ENCODE data around the gene USF2. TPM values are rescaled to one million over a fixed set of nuclear protein-coding genes. Genes with fewer than 3 reads are reported as not detected.

The USF2 gene
- total RNA-seq, 4 donors from 2014 or later: 98.5 to 172 (median 128) TPM

DNA sequence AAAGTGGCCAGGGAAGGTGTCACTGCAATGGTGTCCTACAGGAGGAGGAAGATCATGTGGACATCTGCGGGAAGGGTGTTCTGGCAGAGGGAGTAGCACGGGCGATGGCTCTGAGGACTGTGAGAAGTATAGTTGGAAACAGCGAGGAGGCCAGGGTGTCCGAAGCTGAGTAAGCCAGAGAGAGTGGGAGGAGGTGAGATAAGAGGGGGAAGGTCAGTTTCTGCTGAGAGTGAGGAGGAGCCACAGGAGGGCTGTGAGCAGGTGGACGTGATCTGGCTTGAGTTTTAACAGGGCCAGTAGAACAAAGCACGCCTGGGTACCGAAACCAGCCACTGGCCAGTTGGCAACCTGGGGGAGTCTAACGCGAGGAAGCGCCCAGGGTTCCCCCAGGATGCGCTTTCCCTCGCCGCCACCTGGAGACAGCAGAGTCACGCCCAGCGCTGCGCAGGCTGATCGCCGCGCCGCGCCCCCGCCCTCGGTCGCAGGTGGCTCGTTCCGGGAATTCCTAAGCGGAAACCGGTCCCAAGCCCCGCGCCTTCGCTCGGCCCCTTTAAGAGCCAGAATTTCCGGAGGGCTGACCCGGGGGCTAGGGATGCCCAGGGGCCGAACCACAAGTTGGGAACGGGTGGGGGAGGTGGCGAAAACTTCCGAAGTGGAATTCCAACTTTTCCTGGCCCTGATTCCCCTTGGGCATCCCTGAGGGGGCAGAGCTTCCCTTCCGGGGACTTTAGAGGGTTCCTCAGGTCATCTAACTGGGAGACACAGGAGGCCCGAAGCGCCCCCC is 21.0 kb upstream of the USF2 start:
- Histone ChIP-seq H3K36me3 (no peaks in the 10 kb centered on the region), H3K4me3 (peak overlapping the region; percentile 29 to 62 (median 45)), H3K27me3 (peaks cover 0 to 45% of the 10 kb centered on the region in 2 donors), H3K9me3 (peaks cover 0 to 23% (median 2%) of the 10 kb centered on the region in 4 donors), H3K27ac (peak overlapping the region in 3 of 4 donors; percentile 54 to 88 (median 62)), H3K4me1 (peaks cover 0 to 23% (median 0%) of the 10 kb centered on the region in 4 donors)
- DNase-seq (ENCODE audit: low spot score in 2 of 2): no peak
- 4 to 7% methylated on average over 10 to 32 of the region's 42 CpGs for WGBS, 2 donors
- TF ChIP-seq POLR2A (IDR thresholded peaks at IDR 0.05): no peak
- TF ChIP-seq, protein P1, sequence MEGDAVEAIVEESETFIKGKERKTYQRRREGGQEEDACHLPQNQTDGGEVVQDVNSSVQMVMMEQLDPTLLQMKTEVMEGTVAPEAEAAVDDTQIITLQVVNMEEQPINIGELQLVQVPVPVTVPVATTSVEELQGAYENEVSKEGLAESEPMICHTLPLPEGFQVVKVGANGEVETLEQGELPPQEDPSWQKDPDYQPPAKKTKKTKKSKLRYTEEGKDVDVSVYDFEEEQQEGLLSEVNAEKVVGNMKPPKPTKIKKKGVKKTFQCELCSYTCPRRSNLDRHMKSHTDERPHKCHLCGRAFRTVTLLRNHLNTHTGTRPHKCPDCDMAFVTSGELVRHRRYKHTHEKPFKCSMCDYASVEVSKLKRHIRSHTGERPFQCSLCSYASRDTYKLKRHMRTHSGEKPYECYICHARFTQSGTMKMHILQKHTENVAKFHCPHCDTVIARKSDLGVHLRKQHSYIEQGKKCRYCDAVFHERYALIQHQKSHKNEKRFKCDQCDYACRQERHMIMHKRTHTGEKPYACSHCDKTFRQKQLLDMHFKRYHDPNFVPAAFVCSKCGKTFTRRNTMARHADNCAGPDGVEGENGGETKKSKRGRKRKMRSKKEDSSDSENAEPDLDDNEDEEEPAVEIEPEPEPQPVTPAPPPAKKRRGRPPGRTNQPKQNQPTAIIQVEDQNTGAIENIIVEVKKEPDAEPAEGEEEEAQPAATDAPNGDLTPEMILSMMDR (IDR thresholded peaks at IDR 0.05): peak in 4 of 5 experiments; percentile 13 to 29 (median 22)
- no peak for TF ChIP-seq EP300 (IDR thresholded peaks at IDR 0.05)

DNA sequence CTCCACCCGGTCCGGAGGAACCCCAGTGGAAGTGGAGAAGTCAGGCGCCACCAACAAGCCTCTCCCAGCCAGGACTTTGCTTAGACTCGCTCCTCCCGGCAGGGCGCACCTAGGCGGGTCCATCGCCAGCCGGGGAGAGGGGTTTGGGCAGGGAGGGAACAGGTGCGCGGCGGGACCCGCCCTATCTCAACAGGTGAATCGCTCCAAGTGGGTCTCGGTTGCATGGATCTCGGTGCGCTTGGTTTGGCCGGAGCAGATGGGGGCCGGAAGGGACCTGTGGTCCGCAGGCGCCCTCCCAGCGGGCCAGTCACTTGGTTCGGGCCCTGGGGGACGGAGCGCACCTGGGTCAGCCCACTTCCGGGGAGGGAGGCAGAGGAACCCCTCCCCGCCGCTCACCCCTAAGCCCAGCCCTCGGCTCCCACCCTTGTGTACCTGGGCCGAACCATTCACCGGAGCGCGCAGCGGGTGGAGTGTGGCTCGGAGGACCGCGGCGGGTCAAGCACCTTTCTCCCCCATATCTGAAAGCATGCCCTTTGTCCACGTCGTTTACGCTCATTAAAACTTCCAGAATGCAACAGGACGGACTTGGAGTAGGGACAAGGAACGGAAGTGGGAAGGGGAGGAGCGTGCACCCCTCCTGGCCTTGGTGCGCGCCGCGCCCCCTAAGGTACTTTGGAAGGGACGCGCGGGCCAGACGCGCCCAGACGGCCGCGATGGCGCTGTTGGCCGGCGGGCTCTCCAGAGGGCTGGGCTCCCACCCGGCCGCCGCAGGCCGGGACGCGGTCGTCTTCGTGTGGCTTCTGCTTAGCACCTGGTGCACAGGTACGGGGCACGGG is 20.2 kb upstream of the USF2 start, which contains the start of gene LSR:
Gene LSR, plus strand, starts transcription at position 693 of the 836 bp plus-strand sequence. Its CDS starts 21 bp downstream, at position 714.
- peak within 1 kb of the TSS in 3 of 4 donors; percentile 54 to 88 (median 62) for H3K27ac ChIP-seq
- H3K27me3 ChIP-seq: peaks cover 0 to 45% of the 10 kb centered on the region in 2 donors
- DNase-seq (ENCODE audit: low spot score in 2 of 2): no peak

DNA sequence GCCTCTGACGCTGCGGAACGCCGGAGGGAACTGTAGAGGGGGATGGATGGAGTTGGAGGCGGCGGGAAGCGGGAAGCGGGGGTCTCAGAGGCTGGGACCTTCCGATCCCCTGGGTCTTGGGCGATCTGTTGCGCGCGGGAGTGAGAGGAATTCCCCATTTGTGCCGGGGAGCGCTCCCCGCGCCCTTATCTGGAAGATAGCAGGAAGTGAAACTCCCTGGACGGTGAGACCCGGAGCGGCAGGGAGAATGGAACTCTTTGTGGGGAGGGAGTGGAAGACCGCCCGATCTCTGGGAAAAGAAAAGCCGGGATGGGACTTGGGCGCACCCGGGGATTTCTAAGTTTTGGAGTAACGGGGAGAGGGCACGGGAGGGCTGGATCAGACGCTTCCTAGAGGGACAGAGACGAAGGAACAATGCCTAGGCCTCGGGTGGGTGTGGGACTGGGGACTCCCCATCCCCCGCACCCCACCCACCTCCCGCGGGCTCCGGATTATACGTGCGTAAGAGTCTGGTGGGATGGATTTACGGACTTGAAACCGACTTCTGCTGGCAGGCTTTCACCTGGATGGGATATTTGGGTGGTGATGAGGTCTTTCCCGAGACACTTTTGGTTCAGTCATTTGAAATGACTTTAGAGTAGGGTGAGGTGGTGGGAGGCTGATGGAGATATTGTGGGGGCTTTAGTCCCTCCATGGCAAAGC is 19.5 kb upstream of the USF2 start:
- peak overlapping the region; percentile 29 to 62 (median 45) for H3K4me3 ChIP-seq
- TF ChIP-seq, protein P1 (IDR thresholded peaks at IDR 0.05): no peak
- no peak for TF ChIP-seq EP300 (IDR thresholded peaks at IDR 0.05)
- TF ChIP-seq POLR2A (IDR thresholded peaks at IDR 0.05): no peak
- H3K9me3 ChIP-seq: peaks cover 0 to 19% (median 0%) of the 10 kb centered on the region in 4 donors
- DNase-seq (ENCODE audit: low spot score in 2 of 2): no peak
- H3K4me1 ChIP-seq: peaks cover 0 to 23% (median 0%) of the 10 kb centered on the region in 4 donors
- peak overlapping the region in 3 of 4 donors; percentile 17 to 88 (median 62) for H3K27ac ChIP-seq
- peaks cover 0 to 44% of the 10 kb centered on the region in 2 donors for H3K27me3 ChIP-seq
- H3K36me3 ChIP-seq: no peaks in the 10 kb centered on the region
- 4 to 5% methylated on average over 32 to 39 of the region's 39 CpGs for WGBS, 2 donors

More for the DNA sequence above, 20.2 kb upstream of the USF2 start, which contains the start of gene LSR:
- H3K4me1 ChIP-seq: peaks cover 0 to 23% (median 0%) of the 10 kb centered on the region in 4 donors
- TF ChIP-seq EP300 (IDR thresholded peaks at IDR 0.05): peak in 1 of 2 donors; percentile 8
- TF ChIP-seq, protein P1 (IDR thresholded peaks at IDR 0.05): no peak
- peaks cover 0 to 23% (median 2%) of the 10 kb centered on the region in 4 donors for H3K9me3 ChIP-seq
- H3K36me3 ChIP-seq: no peaks in the 10 kb centered on the region
- peak within 1 kb of the TSS; percentile 29 to 62 (median 45) for H3K4me3 ChIP-seq
- WGBS, 2 donors: 0 to 1% methylated on average over 45 to 55 of the region's 69 CpGs

DNA sequence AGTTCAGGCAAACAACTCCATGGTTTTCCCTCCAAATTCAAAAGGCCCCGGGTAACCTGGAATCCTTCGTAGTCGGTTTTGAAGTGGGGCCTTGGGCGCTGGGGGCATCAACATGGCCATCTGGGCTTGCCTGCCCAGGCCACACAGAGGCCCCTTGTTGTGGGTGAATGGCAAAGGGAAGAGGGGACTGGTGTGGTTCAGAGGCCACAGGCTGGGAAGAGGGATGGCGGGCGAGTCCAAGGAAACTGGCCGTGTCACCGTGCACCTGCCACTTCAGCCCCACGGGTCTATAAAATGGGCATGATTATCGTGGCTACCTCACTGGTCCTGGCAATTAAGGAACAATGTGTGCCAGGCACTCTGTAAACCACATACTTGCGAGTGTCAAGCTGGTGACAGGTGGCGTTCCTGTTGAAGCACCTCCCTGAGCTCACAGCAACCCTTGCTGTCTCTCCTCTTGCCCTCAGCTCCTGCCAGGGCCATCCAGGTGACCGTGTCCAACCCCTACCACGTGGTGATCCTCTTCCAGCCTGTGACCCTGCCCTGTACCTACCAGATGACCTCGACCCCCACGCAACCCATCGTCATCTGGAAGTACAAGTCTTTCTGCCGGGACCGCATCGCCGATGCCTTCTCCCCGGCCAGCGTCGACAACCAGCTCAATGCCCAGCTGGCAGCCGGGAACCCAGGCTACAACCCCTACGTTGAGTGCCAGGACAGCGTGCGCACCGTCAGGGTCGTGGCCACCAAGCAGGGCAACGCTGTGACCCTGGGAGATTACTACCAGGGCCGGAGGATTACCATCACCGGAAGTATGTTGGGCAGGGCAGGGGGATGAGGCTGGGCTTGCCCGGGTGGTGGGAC is 18.7 kb upstream of the USF2 start:
- TF ChIP-seq EP300 (IDR thresholded peaks at IDR 0.05) (no peak), POLR2A (IDR thresholded peaks at IDR 0.05) (no peak)
- TF ChIP-seq, protein P1 (IDR thresholded peaks at IDR 0.05): no peak
- H3K4me1 ChIP-seq: peaks cover 0 to 23% (median 0%) of the 10 kb centered on the region in 4 donors
- DNase-seq (ENCODE audit: low spot score in 2 of 2): no peak
- 77 to 84% methylated on average over 31 to 34 of the region's 34 CpGs for WGBS, 2 donors
- H3K27me3 ChIP-seq: peaks cover 0 to 51% of the 10 kb centered on the region in 2 donors
- peaks cover 0 to 14% (median 0%) of the 10 kb centered on the region in 4 donors for H3K9me3 ChIP-seq
- peak overlapping the region in 1 of 4 donors; percentile 88 for H3K27ac ChIP-seq
- H3K4me3 ChIP-seq: peak overlapping the region in 2 of 4 donors; percentile 53 to 62
- H3K36me3 ChIP-seq: no peaks in the 10 kb centered on the region
